HG02623 (cell line): ENCODE data around the gene TMEM123.

ENCODE experiments used
- ATAC-seq: cut with Tn5 transposase; IDR thresholded peaks from one replicate; pipeline ENCODE4 v1.9.1; 2021; ENCODE audit warnings: moderate library complexity; ENCODE audit not compliant: unreplicated experiment

The TMEM123 gene

GRCh38 chr11:102473543-102473942 is 21.0 kb upstream of the TMEM123 start:
- ATAC-seq: no peak

GRCh38 chr11:102472127-102472526 is 19.6 kb upstream of the TMEM123 start:
- ATAC-seq: no peak

DNA sequence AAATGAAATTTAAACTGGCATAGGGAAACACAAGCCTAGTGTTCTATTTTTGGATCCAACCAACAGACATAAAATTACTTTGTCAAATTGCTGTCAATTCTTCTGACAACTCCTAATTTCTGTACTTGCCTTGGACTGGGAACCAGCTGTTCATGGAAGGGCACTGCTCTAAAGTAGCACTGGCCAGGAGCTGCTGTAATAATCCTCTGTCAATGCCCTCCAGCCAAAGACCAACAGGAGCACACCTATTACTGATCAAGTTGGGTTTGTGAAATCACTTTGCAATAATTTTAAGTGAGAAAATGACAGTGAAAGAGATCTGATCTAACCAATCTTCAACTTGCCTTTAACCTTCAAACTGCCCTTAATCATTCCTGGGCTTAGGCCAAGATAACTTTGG is 18.9 kb upstream of the TMEM123 start:
- no peak for ATAC-seq

DNA sequence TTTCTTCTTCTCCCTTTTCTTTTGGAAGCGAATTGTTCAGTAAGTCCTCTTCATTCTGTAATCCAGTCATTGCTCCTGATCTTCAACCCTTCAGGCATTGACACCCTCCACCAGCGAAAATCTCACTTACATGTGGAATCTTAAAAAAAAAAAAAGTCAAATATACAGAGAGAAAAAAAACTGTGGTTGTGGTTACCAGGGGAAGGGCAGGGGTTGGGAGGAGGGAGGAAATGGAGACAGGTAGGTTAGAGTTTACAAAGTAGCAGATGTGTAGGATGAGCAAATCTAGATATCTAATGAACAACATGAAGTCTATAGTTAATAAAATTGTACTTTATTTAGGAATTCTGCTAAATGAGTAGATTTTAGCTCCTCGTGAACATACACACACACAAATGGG is 17.7 kb upstream of the TMEM123 start:
- ATAC-seq: no peak

DNA sequence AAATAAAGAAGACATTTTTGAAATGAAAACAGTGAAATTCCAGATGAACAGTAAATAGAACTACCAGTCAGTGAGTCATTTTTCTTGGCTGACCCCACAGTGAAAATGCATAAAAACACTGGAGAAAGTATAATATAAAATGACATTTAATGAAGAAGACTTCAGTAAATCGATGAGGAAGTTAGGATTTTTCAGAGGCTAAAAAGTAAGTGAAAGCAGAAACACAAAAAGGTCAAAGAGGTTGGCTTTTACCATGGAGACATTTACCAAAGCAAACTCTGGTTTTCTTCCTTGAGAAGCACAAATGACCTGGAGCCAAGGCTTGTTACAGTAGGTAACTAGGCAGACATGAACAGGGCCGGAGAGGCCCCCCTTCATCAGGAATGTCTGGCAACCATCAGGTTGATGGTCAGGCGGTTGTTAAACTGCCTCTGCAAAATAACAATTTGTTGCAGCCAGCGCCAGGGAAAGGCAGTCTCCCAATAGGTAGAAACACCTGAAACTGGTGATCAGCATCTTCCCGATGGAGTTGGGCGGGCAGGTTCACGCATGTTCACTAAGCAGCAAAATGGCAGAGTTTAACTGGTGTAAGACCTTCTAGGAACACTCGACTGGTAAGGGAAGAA is 16.7 kb upstream of the TMEM123 start:
- ATAC-seq: no peak

DNA sequence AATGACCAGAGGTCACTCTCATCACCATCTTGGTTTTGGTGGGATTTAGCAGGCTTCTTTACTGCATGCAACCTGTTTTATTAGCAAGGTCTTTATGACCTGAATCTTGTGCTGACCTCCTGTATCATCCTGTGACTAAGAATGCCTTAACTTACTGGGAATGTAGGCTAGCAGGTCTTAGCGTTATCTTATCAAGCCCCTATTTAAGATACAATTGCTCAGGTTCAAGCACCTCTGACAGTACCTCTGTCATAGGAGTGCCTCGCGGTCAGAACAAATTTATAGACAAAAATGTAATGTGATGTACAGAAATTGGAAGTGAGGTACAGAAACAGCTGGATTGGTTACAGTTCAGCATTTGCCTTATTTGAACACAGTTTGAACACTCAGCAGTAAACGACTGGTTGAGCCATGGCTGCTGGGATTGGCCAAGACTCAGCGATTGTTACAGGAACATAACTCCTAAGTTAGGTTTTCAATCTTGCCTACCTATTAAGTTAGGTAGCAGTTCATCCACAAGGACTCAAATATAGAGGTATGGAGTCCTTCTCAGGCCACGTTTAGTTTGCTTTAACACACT is 16.1 kb upstream of the TMEM123 start:
- no peak for ATAC-seq

DNA sequence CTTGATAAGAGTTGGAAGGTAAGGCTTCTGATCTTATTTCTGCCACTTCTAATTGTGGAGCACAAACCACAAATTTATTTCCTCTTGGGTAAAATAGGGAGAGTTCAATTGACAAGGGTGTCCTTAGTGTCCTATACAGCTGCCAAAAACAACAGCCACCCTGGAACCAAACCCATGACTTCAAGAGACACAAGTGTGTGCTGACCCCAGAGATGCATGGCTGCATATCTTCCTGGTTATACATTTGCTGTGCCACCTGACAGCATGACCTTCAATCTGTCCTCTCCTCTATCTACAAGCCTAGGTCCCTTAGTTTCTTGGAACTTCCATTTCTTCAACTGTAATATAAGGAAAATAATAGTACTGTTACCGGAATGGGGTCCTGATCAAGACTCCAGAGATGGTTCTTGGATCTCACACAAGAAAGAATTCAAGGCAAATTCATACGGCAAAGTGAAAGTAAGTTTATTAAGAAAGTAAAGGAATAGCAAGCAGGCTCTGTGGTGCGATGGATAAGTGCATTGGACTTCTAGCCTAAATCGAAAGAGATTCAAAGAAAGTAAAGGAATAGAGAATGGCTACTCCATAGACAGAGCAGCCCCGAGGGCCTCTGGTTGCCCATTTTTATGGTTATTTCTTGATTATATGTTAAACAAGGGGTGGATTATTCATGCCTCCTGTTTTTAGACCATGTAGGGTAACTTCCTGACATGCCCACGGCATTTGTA is 15.5 kb upstream of the TMEM123 start:
- no peak for ATAC-seq

DNA sequence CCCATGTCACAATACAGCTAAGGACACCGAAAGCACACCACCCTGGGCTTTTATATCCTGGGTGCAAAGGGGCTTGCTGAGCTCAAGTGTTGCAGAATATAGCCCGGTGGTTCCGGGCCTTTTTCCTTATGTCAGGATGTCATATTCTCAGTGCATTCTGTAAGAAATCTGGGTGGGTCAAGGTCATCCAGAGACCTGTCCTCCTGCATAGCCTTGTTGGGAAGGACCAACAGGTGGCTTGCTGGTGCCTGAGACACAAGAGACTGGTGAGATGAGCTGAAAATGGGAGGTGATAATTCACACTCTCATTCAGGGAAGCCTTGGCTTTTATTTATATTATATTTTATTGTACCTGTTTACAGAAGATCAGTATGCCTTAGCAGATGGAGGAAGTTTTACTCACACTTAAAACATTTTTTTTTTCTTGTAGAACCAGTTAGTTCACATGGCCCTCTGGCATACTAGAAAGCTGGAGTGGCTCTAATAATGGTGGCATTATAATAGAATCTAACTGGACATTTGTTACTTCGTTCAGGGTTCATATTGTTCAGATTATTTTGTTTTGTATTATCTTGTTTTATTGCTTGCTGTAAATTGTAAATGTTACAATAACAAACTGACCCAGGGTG is 14.6 kb upstream of the TMEM123 start:
- no peak for ATAC-seq

GRCh38 chr11:102465696-102466095 is 13.1 kb upstream of the TMEM123 start:
- no peak for ATAC-seq

DNA sequence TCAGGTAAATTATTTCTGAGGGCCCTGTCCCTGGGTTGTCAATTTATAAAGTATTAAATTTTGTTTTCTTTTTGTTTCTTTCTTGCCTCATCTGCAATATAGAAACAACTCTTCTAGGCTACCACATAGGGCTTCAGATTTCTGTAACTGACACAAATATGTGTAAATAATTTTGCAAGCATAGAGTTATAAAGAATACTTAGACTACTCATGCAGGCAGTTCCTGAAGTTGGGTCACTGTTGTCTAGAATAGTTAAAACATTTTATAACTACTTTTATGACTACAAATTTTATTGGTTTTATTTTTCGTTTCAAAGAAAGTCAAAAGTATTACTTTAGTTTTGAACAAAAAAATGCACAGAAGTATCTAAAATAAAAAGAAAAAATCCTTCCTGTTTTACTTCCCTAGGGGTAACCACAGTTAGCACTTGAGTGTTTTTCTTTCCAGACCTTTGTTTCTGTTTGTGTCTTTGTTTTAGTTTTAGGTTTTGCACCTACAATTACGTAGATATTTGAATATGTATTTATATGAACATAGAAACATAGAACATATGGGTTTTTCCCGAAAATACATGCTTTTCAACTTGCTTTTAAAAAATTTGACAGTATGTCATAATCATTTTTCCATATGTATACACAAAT is 12.4 kb upstream of the TMEM123 start:
- ATAC-seq: no peak

DNA sequence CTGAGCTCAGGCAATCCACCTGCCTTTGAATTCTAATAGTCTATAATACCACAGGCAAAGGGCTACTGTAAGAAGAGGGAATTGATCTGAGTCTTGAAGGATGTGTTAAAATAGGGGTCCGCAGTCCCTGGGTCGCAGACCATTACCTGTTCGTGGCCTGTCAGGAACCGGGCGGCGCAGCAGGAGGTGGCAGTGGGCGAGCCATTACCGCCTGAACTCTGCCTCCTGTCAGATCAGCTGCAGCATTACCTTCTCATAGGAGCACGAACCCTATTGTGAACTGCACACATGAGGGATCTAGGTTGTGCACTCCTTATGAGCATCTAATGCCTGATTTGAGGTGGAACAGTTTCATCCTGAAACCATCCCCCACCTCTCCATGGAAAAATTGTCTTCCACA is 11.5 kb upstream of the TMEM123 start:
- ATAC-seq: no peak

DNA sequence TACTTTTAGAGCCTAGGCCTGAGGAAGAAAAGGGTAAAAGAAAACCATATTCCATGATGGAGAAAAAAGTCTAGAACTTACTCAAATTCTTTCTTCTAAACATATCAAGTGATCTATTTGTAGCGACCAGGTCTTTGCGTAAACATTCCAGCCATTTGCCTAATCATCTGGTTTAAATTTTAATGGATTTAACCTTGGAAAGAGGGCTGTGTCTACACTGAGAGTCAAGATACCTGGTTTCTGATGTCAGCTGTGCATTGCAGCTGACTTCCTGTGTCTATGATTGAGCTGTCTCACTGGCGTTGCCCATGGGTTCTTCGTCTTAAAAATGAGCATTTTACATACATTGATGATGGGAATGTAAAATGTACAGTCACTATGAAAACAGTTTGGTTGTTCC is 10.0 kb upstream of the TMEM123 start:
- no peak for ATAC-seq

- no peak for ATAC-seq
These were observed 6.8 kb upstream of the TMEM123 start for GRCh38 chr11:102459393-102459792.

- ATAC-seq: no peak
These were observed 6.0 kb upstream of the TMEM123 start for GRCh38 chr11:102458548-102458947.

GRCh38 chr11:102457865-102458264 is 5.3 kb upstream of the TMEM123 start:
- no peak for ATAC-seq

DNA sequence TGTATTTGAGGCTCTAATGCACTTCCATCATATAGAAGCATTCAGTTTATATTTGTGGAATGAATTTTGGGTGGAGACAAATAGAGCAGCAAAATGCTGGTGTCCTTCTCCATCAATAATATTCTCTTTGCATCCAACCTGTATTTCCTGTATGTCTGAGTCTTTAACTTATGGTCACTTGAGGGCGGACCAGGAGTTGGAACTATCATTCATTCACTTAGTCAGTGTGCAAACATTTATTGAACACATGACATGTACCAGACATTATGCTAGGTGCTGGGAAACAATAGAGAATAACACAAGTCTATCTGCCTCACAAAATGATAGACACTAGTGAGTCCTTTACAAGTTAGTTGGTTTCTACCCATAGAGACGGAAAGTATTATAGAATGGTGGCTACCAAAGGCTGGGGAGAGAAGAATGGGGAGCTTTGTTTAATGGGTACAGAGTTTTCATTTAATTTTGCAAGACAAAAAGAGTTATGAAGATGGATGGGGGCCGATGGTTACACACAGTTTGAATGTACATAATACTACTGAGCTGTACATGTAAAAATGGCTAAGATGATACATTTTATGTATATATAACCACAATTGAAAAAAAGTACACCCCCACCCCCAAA is 4.6 kb upstream of the TMEM123 start:
- ATAC-seq: no peak

DNA sequence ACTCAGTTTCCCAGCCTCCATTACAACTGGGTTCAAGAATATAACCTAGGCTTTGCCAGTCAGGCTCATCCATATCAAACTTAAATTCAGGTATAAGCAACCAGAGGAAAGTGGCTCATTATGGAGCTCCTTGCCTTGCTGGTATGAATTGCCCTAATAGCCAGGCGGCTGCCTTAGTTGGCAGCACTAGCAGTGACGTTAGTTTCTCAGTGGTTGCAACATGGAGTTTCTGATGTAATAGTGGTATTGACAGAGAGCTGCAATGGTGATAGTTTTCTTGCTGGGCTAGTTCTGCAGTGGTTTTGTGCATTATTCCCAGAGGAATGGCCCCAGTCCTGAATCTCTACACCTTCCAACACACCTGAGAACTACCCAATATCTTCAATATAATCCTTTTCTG is 3.8 kb upstream of the TMEM123 start:
- no peak for ATAC-seq

DNA sequence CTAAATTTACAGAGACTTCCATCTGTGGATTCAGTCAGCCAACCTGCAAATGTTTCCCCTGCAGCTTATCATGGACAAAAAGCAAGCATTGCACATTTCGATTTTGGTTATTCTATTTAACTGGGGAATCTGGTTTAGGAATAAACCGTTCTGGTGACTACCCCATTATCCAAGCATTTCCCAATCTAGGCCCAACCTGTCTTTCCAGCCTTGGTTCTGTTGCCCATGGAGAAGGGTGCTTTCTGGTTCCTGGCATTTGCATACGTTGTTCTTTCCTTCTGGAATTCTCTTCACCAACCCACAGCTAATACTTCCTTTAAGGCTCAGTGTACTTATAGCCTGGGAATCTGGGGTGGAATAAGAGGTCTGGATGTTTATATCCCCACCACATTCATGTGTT is 1.4 kb upstream of the TMEM123 start:
- no peak for ATAC-seq

- ATAC-seq: no peak
These were observed 734 bp upstream of the TMEM123 start for GRCh38 chr11:102453302-102453695.

DNA sequence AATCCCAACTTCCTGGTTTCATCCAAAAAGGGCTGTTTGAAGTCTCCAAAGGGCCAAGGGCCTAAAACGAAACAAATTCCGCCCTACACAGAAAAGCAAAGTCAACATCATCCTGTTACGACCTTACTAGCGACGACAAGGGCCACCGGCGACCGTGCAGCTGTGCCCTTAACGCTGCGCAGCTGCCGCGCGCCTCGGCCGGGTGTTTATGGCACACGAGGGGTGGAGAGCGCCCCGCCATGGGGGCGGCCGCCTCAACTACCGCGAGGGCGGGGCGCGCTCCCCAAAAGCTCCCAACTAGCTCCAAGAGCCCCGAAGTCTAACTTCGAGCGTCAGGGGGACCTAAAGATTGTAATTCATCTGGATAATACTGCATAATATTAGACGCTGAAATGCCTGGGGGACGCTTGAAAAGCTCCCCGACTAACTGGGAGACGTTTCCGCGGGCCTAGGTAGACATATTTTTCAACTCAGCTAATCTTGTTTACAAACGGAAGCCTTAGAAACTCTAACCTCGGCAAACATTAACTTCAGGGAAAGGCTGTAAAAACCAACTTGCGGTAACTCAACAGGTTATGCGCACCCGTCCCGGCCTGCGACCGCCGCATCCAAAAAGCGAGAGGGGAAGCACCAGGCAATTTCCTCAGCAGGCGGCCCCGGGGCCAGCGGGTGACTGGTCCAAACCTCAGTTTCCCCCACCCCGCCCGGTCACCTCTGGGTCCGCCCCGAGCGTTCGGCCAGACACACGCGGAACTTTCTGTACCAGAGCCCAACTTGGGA is 694 bp downstream of the TMEM123 start:
- peak; percentile 51 for ATAC-seq
